ENCODE measurements around the gene MTUS2. TPM values are rescaled to one million over a fixed set of nuclear protein-coding genes. Genes with fewer than 3 reads are reported as not detected.

The MTUS2 gene
- total and polyA plus RNA-seq, 10 of the 15 experiments (the other 5 are each of a cell fraction or from before 2014, with no cell fraction given) = under 0.01 to 0.05 (median 0.02) TPM; not detected in 6

DNA sequence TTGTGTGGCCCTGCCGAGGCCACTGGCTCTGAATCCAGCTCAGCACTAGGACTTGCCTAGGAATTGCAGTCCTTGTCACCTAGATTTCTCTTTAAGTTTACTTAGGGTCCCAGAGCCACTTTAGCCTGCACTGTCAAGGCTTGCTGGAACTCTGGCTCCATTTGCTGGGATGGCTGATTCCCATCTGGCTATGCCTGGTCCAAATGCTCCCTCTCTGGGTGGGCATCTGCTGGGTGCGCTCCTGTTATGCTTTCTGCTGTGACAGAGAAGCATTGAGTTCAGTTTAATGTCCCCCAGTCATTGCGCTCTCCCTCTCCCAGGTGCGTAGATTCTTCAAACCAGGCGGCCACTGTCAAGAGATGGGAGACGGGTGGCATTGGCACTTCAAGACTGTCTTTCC, 102.2 kb downstream of the MTUS2 start:
- Histone ChIP-seq H4K20me1 (ENCODE audit: control insufficient read depth, insufficient read depth) (no peaks in the 10 kb centered on the region), H3K27ac (ENCODE audit: control insufficient read depth, insufficient read depth) (no peak overlapping the region), H2AFZ (ENCODE audit: control insufficient read depth, low read depth, low read length) (no peak overlapping the region), H3K4me1 (ENCODE audit: control insufficient read depth, insufficient read depth, low read length) (no peaks in the 10 kb centered on the region), H3K36me3 (ENCODE audit: control insufficient read depth in 2 of 2, insufficient read depth in 2 of 2, low read length in 1 of 2) (no peaks in the 10 kb centered on the region), H3K4me2 (ENCODE audit: control insufficient read depth, insufficient read depth) (no peak overlapping the region), H3K79me2 (ENCODE audit: control insufficient read depth, insufficient read depth, low read length) (no peaks in the 10 kb centered on the region), H3K9me3 (replicated peaks; ENCODE audit: control insufficient read depth, insufficient read depth, low read length) (no peaks in the 10 kb centered on the region; the same call in 2 of the 3 replicates), H3K9ac (ENCODE audit: control insufficient read depth, insufficient read depth, low read length) (no peak overlapping the region), H3K4me3 (no peak overlapping the region), H3K27me3 (replicated peaks in 1 of 2; ENCODE audit: control insufficient read depth in 2 of 2, insufficient read depth in 2 of 2, low read length in 1 of 2) (no peaks in the 10 kb centered on the region)
- 52% methylated on average over 5 of the region's 6 CpGs for WGBS (ENCODE audit: insufficient coverage, insufficient replicate concordance, low lambda C conversion rate, missing lambda C conversion rate)
- intact Hi-C loops (cut with micrococcal nuclease; ENCODE audit: unreplicated experiment) = no loop called here
- TF ChIP-seq SREBF2 (IDR thresholded peaks at IDR 0.05; ENCODE audit: low read length) (no peak), MXI1 (IDR thresholded peaks at IDR 0.05; ENCODE audit: low read depth, low read length) (no peak)
- TF ChIP-seq, protein P1, sequence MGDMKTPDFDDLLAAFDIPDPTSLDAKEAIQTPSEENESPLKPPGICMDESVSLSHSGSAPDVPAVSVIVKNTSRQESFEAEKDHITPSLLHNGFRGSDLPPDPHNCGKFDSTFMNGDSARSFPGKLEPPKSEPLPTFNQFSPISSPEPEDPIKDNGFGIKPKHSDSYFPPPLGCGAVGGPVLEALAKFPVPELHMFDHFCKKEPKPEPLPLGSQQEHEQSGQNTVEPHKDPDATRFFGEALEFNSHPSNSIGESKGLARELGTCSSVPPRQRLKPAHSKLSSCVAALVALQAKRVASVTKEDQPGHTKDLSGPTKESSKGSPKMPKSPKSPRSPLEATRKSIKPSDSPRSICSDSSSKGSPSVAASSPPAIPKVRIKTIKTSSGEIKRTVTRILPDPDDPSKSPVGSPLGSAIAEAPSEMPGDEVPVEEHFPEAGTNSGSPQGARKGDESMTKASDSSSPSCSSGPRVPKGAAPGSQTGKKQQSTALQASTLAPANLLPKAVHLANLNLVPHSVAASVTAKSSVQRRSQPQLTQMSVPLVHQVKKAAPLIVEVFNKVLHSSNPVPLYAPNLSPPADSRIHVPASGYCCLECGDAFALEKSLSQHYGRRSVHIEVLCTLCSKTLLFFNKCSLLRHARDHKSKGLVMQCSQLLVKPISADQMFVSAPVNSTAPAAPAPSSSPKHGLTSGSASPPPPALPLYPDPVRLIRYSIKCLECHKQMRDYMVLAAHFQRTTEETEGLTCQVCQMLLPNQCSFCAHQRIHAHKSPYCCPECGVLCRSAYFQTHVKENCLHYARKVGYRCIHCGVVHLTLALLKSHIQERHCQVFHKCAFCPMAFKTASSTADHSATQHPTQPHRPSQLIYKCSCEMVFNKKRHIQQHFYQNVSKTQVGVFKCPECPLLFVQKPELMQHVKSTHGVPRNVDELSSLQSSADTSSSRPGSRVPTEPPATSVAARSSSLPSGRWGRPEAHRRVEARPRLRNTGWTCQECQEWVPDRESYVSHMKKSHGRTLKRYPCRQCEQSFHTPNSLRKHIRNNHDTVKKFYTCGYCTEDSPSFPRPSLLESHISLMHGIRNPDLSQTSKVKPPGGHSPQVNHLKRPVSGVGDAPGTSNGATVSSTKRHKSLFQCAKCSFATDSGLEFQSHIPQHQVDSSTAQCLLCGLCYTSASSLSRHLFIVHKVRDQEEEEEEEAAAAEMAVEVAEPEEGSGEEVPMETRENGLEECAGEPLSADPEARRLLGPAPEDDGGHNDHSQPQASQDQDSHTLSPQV (IDR thresholded peaks at IDR 0.05) = no peak
- RAD21 ChIA-PET (ENCODE audit: unreplicated experiment) = no interaction called here
- POLR2A ChIA-PET = no interaction called here
- in situ Hi-C loops (cut with MboI) = no loop called here
- BruUV-seq (replicated peaks) = no TSS peak
- CTCF ChIA-PET = no interaction called here
- SMC1A ChIA-PET (ENCODE audit: uncharacterized antibody, unreplicated experiment) = no interaction called here
- DNase-seq (ENCODE audit: low read depth, low spot score) (no peak), FAIRE-seq (no peak), ATAC-seq (no peak)

DNA sequence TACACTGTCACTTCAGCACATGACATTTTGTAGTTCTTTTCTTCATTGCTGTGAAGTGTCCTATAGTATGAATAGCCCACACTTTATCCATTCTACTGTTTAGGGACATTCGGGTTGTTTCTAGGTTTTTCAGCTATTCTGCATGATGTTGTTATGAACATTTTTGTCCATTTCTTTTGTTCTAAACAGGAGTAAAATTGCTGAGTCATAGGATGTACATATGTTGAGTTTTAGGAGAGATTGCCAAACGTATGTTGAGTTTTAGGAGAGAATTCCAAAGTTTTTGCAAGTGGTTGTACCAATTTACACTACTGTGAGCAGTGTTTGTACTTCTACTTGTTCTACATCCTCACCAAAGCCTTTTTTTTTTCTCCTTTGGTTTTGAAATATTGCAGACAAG, 115.0 kb downstream of the MTUS2 start:
- intact Hi-C loops (cut with micrococcal nuclease; ENCODE audit: unreplicated experiment) (no loop called here), in situ Hi-C loops (cut with MboI) (no loop called here)
- 0% methylated on average over 2 of the region's 2 CpGs for WGBS (ENCODE audit: insufficient coverage, insufficient replicate concordance, low lambda C conversion rate, missing lambda C conversion rate)
- H3K4me3 ChIP-seq = no peak overlapping the region
- FAIRE-seq (no peak), DNase-seq (ENCODE audit: low read depth, low spot score) (no peak), ATAC-seq (no peak)
- no peak overlapping the region for H3K9ac ChIP-seq (ENCODE audit: control insufficient read depth, insufficient read depth, low read length)
- RAD21 ChIA-PET (ENCODE audit: unreplicated experiment) = no interaction called here
- H3K9me3 ChIP-seq (replicated peaks; ENCODE audit: control insufficient read depth, insufficient read depth, low read length) = no peaks in the 10 kb centered on the region
- no peaks in the 10 kb centered on the region for H3K27me3 ChIP-seq (replicated peaks in 1 of 2; ENCODE audit: control insufficient read depth in 2 of 2, insufficient read depth in 2 of 2, low read length in 1 of 2)
- H4K20me1 ChIP-seq (ENCODE audit: control insufficient read depth, insufficient read depth) = no peaks in the 10 kb centered on the region
- CTCF ChIA-PET = no interaction called here
- TF ChIP-seq BACH1 (IDR thresholded peaks at IDR 0.05; ENCODE audit: borderline replicate concordance) = peak; percentile 46; the same call in 1 of the 2 replicates
- TF ChIP-seq, protein P2, sequence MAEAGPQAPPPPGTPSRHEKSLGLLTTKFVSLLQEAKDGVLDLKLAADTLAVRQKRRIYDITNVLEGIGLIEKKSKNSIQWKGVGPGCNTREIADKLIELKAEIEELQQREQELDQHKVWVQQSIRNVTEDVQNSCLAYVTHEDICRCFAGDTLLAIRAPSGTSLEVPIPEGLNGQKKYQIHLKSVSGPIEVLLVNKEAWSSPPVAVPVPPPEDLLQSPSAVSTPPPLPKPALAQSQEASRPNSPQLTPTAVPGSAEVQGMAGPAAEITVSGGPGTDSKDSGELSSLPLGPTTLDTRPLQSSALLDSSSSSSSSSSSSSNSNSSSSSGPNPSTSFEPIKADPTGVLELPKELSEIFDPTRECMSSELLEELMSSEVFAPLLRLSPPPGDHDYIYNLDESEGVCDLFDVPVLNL (IDR thresholded peaks at IDR 0.05; ENCODE audit: low read depth, low read length) = no peak
- SMC1A ChIA-PET (ENCODE audit: uncharacterized antibody, unreplicated experiment) = no interaction called here
- H3K4me2 ChIP-seq (ENCODE audit: control insufficient read depth, insufficient read depth) = no peak overlapping the region
- H3K36me3 ChIP-seq (ENCODE audit: control insufficient read depth in 2 of 2, insufficient read depth in 2 of 2, low read length in 1 of 2) = no peaks in the 10 kb centered on the region
- no peaks in the 10 kb centered on the region for H3K4me1 ChIP-seq (ENCODE audit: control insufficient read depth, insufficient read depth, low read length)
- POLR2A ChIA-PET = no interaction called here
- BruUV-seq (replicated peaks) = no TSS peak
- H2AFZ ChIP-seq (ENCODE audit: control insufficient read depth, low read depth, low read length) = no peak overlapping the region
- H3K27ac ChIP-seq (ENCODE audit: control insufficient read depth, insufficient read depth) = no peak overlapping the region
- H3K79me2 ChIP-seq (ENCODE audit: control insufficient read depth, insufficient read depth, low read length) = no peaks in the 10 kb centered on the region
